GM18508 (cell line): ENCODE measurements around the gene LDAF1.
"Not testable (repeated sequence)": the region's sequence is repeated elsewhere in the genome, so short reads cannot be mapped to it uniquely, and the experiment has no call there.

Experiments
- ATAC-seq: cut with Tn5 transposase; IDR thresholded peaks from one replicate; pipeline ENCODE4 v1.9.1; 2021; ENCODE audit warnings: moderate number of reproducible peaks; ENCODE audit not compliant: insufficient read depth, unreplicated experiment

Gene LDAF1

DNA sequence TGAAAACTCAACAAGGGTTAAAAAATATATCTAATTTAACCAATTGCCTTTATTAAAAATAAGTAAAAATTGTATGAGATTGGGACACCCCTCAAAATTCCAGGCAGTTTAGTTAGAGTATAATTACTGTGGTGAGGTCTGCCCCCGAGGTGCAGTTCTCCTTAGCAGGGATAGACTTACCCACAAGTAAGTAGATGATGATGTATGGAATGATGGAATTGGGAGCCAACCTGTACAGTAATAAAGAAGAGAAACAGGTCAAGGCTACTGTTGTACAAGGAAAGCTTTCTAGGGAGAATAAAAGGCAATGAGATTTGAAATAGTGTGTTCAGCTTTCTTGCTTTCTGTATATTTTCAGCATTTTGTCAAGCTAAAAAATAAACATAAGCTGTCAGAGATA lies 1.8 kb downstream of the LDAF1 start:
- no peak for ATAC-seq

- no peak for ATAC-seq
Observed at GRCh38 chr16:21161211-21161610, 2.7 kb downstream of the LDAF1 start.

DNA sequence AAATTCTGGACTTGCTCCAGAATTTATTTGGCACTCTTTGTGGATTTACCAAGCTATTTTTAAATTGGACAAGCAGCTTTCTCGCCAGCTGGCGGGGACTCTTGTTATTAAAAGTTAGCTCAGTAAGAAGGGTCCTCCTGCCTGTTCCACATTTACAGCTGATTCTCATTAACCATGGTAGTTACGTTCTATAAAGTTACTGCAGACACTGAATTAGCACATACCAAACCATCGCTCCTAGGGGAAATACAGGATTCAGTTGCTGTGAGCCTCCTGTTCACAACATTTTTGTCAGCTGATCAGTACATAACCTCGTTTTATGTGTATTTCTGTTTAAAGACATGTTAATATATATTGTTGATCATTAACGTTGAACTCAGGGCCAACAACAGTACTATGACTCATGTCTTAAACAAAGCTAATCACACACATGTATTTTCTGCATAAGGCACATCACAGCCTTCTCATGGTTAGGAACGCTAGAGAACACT lies 4.2 kb downstream of the LDAF1 start:
- no peak for ATAC-seq

DNA sequence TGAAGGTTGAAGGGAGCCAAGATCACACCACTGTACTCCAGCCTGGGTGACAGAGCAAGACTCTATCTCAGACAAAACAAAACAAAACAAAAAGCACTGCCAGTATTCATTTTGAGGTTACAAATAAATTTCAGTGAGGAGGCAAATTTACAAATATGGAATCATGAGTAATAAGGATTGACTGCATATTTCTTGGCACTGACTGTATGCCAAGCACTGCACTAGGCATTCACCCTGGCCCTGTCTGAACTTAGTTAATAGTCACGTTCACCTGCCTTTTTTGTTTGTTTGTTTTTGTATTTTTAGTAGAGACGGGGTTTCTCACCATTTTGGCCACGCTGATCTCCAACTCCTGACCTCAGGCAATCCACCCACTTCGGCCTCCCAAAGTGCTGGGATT lies 5.1 kb downstream of the LDAF1 start:
- ATAC-seq: no peak

GRCh38 chr16:21164521-21165168 lies 6.2 kb downstream of the LDAF1 start:
- no peak for ATAC-seq

- no peak for ATAC-seq
Observed at GRCh38 chr16:21166561-21166961, 8.1 kb downstream of the LDAF1 start.

DNA sequence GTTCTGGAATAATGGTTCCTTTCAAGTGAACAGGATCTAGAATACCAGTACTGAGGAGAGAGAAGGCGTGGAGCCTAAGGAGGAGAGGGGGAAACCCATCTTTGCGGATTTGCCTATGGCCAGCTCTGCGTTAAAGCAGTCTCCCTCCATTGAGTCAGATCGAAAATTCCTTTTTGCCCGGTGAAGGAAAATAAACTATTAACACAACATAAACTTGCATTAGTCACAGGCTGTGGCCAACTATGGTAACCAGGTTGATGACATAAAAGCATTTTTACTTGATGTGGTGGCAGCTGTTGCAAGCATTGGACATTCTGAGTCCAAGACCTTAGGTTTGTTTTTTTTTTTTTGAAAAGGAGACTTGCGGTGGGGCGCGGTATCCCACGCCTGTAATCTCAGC lies 8.9 kb downstream of the LDAF1 start:
- no peak for ATAC-seq

DNA sequence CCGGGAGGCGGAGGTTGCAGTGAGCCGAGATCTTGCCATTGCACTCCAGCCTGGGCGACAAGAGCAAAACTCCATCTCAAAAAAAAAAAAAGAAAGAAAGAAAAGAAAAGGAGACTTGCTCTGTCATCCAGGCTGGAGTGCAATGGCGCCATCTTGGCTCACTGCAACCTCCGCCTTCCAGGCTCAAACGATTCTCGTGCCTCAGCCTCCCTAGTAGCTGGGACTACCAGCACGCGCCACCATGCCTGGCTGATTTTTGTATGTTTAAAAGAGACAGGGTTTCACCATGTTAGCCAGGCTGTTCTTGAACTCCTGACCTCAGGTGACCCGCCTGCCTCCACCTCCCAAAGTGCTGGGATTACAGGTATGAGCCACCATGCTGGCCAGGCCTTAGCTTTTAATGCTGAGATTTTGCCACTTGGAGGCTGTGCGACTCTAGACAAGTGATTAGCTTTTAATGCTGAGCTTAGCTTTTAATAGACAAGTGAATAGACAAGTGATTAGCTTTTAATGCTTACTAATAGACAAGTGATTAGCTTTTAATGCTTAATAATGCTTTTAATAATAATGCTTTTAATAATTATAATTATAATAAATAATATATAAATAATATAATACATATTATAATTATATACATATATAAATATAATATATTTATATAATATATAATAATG lies 9.6 kb downstream of the LDAF1 start:
- no peak for ATAC-seq

- no peak for ATAC-seq
Observed at GRCh38 chr16:21169249-21169981, 10.9 kb downstream of the LDAF1 start.

DNA sequence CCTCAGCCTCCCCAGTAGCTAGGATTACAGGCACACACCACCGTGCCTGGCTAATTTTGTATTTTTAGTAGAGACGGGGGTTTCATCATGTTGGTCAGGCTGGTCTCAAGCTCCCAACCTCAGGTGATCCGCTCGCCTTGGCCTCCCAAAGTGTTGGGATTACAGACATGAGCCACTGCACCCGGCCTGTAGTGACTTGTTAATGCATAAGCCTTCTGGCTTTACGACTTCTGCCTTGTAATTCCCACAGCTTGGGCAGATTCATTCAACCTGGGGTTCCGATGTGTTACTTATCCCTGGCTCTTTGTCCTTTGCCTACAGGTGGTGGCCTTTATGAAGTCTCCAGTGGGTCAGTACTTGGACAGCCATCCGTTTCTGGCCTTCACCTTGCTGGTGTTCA lies 11.6 kb downstream of the LDAF1 start:
- ATAC-seq: not testable (repeated sequence)

GRCh38 chr16:21172650-21173049 lies 14.2 kb downstream of the LDAF1 start:
- no peak for ATAC-seq

DNA sequence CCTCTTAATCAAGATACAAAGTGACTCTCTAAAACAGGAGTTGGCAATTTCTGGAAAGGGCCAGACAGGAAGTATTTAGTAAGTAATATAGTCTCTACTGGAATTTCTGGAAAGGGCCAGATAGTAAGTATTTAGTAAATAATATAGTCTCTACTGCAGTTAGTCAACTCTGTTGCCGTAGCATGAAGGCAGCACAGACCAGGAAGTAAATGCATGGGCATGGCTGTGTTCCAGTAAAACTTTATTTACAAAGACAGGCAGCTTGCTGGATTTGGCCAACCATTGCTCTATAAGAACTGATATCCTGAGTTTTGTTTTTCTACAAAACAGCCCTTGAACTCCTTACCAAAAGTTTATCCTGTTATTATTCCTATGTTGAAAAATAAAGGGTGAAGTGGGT lies 16.9 kb downstream of the LDAF1 start:
- no peak for ATAC-seq

DNA sequence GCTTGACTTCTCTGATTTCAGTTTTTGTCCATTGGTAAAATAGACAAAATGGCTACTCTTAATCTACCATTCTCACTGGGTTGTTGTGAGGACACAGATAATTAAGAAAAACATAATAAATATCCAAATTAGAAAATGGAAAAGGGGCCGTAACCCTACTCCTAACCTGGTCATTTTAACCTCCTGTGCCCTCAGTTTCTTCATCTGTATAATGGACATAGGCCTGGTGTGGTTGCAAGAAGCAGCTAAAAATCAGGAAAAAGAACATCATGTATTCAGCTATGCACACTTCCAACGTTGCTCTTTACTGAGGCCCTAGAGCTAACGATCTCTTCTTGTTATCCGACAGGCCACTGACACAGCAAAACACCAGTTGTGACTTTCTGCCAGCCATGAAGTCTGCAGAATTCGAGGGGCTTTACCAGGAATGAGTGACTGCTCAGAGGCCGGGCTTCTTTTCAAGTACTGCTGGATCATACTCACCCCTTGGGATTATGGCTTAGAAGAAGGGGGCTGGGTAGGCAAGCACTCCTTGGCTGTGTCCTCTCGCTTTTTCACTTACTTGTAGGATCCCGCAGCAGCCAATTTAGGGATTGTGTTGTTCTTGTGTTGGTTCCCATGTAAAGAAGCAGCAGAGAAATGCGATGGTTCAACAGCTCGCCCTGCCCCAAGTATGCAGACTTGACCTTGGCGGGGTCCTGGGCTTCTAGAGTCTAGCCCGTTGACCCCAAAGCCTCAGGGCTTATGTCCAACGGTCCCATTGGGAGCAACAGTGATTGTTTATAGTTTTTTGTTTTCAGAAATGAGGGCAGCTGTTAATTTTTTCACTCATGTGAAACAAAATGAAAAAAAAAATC lies 20.9 kb downstream of the LDAF1 start:
- no peak for ATAC-seq

DNA sequence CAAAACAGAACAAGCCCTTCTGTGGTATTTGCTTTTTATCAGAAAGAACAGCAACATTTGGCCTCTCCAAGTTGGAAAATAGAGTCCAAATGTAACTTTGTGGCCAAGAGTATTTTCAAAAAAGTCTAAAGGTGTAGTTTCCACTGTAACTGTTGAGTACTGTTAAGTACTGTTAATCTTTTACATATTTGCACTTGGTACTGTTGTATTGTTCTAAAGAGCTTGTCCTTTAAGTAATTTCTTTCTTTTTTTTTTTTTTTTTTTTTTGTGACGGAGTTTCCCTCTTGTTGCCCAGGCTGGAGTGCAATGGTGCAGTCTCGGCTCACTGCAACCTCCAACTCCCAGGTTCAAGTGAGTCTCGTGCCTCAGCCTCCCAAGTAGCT lies 21.5 kb downstream of the LDAF1 start:
- no peak for ATAC-seq

- no peak for ATAC-seq
Observed at GRCh38 chr16:21183995-21184394, 25.5 kb downstream of the LDAF1 start.

DNA sequence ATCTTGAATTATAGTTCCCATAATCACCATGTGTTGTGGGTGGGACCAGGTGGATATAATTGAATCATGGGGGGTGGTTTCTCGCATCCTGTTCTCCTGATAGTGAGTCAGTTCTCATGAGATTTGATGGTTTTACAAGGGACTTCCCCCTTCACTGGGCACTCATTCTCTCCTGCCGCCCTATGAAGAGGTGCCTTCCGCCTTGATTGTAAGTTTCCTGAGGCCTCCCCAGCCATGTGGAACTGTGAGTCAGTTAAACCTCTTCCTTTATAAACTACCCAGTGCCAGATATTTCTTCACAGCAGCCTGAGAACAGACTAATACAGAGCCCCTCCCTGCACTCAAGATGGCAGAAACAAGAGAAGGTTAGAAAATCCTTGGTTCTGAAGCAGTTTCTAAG lies 26.4 kb downstream of the LDAF1 start:
- no peak for ATAC-seq

GRCh38 chr16:21185659-21186325 lies 27.3 kb downstream of the LDAF1 start:
- no peak for ATAC-seq

- ATAC-seq: no peak
Observed at GRCh38 chr16:21186326-21186691, 27.8 kb downstream of the LDAF1 start.

- ATAC-seq: no peak
Observed at GRCh38 chr16:21189311-21189710, 30.8 kb downstream of the LDAF1 start.

DNA sequence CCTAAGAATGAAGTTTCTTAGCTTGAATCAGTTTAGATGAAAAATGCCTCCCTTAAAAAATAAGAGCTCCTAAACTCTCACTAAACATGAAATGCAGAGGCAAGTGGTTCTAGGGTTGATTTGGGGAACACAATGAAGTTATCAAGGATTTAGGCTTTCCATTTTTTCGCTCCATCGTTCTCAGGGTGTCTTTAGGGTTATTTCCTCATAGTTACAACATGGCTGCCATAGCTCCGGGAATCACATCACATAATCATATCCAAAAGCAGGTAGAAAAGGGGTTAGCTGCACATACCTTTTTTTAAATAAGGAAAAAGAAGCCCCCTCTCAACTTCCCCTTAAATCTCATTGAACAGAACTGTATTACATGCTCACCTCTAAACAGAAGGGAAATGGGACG lies 31.5 kb downstream of the LDAF1 start:
- ATAC-seq: no peak
